Activated CD8-positive, alpha-beta memory T cell treated with anti-CD3 and anti-CD28 coated beads, Interleukin-2, amount 50 U/mL, for 1 hour (primary cell): Measurements from ENCODE around the gene PKIG.
"Not testable (repeated sequence)": the region's sequence is repeated elsewhere in the genome, so short reads cannot be mapped to it uniquely, and the experiment has no call there.

Experiments used
- DNase-seq: peaks from one replicate; pipeline ENCODE4 v3.0.0-alpha.2; 2020; ENCODE audit errors: extremely low read depth

PKIG gene

DNA sequence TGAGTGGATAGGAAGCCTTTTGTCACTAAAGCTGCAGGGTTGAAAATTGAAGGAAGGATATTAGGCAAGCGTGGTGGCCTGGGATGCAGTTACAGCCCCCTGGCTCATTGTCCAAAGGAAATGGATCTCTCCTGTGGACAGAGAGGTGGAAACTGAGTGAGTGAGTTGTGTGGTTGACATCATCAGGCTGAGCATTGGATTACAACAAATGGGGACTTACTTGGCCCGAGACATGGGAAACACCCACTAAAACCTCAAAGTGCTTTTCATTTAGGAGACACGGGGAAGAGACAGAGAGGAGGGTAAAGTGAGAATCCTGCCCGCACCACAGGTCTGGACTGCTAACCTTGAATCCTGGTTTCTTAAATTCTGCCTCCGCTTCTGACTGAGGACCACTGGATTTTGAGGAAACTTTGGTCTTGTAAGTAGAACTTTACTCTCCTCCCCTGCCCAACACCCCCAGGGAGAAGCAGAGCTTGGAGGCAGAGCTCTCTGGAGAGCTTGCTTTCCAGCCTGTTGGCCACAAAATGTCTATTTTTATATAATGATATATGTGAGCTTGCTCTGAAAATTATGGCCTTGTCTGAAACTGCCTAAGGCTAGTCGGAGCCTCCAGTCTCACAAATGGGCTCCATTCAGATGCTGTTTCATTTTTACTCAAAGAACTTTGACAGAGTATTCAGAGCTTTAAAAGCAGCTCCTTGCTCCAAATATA, at the start of gene PKIG:
Gene PKIG, plus strand, starts transcription at position 269 of the 715 bp plus-strand sequence. CDS start 31,978 bp downstream, outside the sequence.
- no peak for DNase-seq

DNA sequence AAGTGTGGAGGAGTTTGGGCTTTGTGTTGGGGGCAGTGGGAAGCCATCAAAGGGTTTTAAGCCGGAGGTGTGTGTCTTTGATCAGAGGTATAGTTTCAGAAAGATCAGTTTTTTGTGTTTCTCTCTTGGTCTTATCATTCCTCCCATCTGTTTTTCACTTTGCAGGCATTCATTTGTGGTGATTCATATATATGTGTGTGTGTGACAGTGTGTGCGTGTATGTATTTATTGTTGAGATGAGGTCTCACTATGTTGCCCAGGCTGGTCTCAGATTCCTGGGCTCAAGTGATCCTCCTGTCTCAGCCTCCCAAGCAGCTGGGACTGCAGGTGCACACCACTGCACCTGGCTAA, 49.4 kb upstream of the PKIG start:
- DNase-seq: no peak

DNA sequence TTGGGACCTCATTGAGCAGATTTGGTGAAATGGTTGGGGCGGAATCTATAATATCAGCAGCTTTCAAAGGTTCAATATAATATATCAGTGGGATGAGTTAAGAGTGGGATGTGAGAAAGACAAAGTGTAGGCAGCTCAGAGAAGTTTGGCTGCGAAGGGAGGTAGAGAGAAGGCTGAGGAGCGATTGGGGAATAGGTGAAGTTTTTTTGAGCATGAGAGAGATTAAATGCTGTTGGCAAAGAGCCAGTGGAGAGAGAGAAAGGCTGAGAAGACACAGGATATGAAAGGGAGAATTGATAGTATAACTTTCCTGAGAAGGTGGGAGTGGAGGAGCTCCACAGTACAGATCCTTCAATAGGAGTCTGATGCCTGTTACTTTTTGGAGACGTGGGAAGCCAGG, 48.5 kb upstream of the PKIG start:
- no peak for DNase-seq

DNA sequence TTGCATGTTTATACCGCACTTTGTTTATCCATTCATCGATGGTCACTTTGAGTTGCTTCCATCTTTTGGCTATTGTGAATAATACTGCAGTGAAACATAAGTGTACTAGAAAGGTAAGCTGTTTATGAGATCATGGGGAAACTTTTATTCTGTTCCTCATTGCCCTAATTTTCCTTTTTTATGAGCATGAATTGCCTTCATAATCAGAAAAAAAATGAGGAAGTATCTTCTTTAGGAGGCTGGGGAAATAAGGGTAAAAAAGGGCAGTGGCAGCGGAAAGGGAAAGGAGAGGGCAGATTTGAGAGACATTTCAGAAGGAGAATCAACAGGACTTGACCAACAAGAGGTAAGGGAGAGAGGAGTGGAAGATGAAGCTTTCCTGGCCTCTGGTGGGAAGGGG, 46.2 kb upstream of the PKIG start:
- DNase-seq: no peak

DNA sequence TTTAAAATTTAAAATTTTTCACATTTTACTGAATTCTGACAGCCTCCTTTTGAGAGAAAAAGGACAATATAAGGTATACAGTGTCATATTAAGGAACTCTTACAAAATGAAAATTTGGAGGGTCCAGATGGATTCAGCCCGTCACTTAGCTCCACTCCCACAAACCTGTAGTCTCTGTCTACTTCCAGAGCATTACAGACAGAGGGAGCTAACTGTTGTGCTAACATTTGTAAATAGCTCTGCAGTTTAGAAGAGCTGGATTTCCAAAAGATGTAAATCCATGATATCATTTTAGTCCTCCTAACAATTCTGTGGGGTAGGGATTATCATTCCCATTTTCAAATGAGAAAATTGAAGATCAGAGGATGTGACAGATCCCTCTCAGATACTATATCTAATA, 44.4 kb upstream of the PKIG start:
- DNase-seq: no peak

DNA sequence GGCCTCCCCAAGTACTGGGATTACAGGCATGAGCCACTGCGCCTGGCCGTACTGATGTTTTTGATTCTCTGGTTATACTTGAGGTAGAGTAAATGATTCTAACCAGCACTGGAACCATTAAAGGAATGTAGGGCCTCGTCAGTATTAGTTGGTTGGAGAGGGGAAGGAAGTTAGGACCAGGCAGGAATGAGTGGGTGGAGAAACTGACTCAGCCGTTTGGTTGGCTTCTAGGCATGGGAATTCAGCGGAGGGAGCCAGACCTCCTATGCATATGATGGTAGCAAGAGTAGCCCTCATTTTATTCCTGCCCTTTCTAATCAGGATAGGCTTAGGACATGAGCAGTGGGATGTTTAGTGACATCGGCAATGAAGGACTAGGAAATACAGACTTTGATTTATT, 41.5 kb upstream of the PKIG start:
- DNase-seq: no peak

DNA sequence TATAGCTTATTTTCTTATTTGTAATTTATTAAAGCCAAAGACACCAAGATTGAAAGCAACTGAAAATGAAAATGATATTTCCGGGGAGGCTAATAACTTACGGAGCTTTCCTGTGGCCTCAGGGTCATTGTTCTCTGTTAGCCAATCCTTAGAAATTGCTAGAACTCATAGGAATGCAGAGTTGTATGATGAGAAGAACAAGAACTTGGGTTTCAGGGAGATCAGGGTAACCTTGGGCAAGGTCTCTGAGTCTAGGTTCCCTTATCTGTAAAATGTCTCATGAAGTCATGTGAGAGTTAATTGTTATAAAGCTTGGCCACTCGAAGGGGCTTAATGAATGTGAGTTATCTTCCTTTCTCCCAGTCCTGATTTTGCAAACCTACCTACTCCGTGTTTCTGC, 40.4 kb upstream of the PKIG start:
- DNase-seq: no peak

DNA sequence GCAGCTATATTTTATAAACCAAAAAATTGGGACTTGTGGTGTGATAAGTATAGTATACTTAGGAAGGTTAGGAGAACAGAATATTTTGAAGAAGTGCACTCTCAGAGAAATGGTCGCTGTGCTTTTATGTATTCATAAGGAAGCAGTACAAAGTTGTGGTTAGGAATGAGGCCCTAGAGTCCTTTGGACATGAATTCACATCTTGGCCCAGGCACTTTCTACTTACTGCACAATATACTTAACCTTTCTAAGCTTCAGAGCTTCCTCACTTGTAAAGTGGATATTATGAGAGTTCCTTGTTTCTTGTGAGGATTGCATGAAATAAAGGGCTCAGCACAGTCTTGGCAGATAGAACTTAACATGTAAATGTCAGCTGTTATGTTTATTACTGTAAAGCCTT, 39.5 kb upstream of the PKIG start:
- DNase-seq: no peak

DNA sequence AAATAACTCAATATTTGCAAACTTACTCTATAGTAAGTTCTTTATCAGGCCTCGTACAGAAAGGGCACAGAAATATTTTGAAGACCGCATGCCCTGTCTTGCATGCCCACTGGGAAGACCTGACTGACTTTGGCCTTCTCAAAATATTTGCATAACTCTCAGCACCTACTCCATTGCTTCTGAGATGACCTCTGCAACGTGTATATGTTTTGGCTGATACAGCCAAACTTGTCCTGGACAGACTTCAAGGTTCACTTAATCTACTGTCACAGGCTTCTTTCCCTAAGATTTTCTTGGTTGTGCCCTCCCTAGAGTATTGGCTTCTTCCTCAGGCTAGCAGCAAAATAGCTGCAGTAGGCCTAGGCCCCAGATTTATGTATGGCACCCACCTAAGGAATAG, 39.0 kb upstream of the PKIG start:
- no peak for DNase-seq

DNA sequence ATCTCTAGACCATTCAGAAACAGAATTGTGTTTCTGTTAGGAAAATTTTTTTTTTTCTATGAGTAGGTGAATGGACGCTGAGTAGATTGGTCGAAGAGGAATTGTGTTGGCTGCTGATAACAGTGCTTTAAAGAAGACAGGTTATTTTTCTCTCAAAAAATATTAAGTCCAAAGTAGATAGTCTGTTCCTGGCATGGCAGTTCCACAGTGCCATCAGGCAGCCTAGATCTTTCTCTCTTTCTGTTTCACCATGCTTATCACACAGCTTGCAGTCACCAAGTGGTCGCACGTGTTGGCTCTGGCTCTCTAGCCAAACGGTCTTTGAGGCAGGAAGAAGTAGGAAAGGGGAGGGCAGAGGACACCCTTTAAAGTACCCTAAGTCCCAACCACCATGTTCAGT, 38.1 kb upstream of the PKIG start:
- DNase-seq: no peak

DNA sequence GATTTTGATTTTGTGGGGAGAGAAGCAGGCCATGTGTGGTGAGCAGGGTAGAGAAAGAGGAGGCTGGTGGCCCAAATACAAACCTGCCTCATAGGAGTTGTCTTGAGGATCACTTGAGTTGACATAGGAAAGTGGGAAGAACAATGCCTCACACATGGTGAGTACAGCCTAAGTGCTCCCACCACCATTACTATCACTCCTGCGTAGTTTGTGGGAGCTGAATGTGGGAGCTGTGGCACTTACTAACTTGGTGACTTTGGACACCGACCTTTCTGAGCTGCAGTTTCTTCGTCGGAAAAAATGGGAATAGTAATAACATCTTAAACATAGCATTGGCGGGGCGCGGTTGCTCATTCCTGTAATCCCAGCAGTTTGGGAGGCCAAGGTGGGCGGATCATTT, 35.0 kb upstream of the PKIG start:
- DNase-seq: no peak

DNA sequence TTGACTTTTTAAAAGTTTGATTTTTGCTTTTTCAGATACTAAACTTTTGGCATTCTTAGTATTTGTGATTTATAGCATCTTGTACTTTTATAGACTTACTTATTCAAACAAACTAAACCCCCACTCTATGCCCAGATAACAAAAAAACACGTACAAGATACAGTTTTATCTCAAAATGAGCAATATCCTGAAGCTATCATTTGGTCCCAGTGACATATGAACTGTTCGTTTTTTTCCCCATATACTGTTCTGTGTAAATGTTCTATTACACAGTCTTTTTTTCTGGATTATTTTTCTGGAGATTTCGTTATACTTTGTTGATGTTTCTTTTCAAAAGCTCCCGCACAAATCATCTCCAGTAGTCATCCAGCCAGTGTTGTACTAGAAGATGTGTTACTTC, 33.3 kb upstream of the PKIG start:
- no peak for DNase-seq

DNA sequence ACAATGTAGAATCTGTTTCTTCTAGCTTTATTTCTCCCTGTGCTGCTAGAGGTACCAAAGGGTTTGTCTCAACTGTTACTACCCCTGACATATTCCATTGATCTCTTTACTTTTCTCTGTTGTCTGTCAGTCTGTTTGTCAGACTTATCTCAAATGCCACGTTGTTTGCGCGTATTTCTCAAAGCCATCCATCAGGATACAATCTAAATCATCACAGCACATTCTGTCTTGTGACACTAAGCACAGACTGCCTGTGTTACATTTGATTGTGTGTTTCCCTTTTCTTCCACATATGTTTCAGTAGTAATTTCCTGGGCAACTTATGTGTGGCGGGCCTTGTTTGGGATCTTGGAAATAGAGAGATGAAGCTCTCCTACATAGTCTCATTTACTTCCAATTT, 30.3 kb upstream of the PKIG start:
- no peak for DNase-seq

DNA sequence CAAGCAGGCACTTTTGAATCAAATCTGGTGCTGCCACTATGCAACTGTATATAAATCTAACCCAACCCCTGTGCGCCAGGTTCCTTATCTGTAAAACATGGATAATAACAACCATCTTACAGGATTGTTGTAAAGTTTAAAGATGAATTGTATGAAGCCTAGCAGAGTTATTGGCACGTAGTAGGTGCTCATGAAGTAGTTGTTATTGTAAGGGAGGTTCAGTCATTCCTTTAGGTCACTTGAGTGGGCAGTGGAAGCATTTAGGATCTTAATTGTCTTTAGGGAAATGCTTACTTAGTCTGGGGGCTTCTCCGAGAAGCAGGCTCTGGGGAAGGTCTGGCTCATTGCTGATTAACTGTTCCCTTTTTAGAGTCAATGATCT, 29.8 kb upstream of the PKIG start:
- no peak for DNase-seq

DNA sequence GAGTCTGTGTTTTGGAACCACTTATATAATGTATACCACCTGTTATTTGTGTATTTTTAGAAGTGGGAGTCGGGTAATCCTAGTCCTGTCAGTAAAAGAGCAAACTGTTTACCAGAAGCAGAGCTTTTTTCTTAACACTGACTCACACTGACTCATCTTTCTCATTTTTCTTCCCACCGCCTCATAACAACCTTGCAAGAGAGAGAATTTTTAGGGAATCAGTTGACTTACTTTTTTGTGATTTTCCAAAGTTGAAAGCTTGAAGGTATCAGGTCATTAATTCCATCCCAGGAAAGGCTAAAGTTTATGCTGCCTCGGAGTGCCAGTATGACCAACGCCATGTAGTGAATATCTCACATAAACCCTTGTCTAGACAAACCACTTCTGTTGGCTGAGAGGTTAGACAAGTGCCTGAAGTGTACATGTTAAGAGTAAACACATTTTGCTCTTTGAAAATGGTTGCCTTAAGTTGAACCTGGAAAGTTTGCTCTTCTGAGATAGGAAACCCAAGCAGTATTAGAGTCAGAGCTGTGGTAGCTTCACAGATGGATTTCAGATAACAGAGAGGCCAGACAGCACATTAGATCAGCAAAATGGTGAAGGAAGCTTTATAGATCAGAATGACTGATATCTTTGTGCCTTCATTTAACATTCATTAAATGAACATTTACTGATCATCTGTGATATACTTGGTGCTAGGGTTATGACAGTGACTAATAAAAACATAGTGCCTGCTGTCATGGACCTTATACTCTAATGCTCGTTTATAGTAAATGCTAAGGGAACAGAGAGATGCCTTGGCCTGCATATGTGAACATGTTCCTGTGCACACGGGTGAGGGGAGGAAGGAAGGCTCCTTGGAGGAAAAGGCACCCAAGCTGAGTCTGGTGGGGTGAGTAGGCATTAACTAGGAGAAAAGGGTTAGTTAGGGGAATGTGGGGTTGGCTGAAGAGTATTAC, 29.1 kb upstream of the PKIG start:
- no peak for DNase-seq

DNA sequence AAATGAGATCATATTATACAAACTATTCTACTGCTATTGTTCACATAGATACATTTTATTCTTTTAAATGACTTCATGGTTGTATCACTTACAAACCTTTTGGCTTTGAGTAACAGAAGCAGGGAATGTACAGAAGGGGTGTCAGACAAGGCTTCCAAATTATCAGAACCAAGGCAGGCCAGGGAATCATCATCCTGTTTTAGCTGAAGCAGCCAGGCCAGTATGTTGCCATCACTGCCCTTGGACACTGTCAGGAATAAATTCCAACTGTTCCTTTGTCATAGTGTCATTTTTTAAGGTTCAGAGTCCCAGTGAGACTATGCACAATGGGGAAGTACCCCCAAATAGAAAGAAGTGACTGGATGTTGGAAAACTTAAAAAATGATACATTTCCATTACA, 23.1 kb upstream of the PKIG start:
- no peak for DNase-seq

DNA sequence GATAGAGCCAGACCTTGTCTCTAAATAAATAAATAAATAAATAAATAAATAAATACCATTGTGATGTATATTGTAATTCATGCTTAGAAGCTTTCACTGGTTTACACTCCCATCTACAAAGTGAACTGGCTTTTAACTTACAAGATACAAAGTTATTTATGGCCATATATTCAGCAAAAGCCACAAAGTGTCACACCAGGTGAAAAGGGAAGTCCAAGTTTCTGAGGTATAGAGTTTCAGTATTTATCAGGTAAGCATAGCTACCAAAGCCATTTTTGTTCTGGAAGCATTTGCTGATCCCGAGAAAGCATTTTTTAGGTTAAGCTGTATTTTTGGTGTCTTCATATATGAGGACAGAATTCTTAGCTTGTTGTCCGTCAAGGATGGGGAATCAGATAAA, 22.1 kb upstream of the PKIG start:
- no peak for DNase-seq

DNA sequence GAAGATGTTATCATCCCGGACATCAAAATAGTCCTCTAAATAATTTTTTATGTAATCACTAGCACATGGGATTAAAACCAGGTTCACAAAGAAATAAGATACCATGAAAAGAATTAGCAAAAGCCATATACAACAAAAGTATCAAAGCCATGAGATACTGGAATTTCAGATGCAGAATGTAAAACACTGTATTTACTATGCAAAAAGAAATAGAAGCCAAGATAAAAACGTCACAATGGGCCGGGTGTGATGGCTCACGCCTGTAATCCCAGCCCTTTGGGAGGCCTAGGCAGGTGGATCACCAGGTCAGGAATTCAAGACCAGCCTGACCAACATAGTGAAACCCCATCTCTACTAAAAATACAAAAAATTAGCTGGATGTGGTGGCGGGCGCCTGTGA, 21.6 kb upstream of the PKIG start:
- DNase-seq: not testable (repeated sequence)

DNA sequence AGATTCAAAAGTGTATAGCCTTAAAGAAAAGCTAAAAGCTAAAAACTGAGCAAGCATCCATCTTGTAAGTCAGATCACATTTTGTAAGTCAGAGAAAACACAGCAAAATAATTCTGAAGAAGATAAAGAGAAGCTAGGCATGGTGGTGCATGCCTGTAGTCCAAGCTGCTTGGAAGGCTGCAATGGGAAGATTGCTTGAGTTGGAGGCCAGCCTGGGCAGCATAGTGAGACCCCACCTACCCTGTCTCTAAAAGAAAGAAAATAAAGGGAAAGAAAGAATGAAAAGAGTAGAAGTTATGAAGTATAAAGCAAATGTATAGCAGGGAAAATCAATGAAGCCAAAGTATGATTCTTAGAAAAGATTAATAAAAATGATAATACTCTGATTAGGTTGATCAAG, 20.5 kb upstream of the PKIG start:
- DNase-seq: no peak

DNA sequence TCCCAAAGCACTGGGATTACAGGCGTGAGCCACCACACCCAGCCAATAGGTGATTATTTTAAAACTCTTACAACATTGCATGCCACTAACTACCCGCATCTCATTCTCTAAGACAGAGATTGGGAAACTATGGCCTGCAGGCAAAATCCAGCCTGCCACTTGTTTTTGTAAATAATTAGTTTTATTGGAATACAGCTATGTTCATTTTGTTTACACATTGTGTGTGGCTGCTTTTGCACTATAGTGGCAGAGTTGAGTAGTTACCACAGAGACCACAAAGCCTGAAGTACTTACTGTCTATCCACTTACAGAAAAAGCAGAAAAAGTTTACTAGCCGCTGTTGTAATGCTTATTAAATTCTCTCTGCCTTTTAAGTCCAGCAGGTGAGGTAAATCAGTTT, 16.4 kb upstream of the PKIG start:
- DNase-seq: no peak

DNA sequence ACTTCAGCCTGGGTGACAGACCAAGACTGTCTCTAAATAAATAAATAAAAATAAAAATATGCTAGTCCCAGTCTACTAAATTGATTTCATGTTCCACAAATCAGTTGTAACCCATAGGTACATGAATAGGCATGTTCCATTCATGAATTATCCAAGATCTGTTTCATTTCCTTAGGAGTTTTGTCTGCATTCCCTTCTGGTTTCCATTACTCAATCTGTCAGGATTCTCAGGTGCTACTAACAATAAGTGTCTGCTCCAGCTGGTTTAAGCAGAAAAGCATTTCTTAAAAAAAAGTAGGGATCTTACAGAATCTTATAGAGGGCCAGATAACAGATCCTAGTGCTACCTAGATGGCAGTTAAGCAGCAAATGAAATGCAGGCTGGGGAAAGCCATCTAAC, 15.6 kb upstream of the PKIG start:
- no peak for DNase-seq

DNA sequence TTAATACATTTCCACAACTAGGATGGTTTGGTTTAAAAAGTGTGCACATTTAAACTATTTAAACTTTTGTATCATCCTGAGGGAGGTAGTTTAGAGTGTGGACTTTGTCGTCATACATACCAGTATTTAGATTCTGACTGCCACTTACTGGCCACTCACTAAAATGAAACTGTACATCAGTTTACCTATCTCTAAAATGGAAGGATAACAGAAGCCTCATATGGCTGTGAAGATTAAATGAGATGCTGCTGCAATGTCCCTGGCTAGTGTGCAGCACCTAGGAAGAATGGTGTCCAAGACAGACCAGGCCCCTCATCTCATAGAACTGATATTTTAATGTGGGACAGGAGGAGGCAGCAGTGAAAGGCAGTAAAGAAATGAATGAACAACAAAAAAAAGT, 12.0 kb upstream of the PKIG start:
- DNase-seq: no peak

DNA sequence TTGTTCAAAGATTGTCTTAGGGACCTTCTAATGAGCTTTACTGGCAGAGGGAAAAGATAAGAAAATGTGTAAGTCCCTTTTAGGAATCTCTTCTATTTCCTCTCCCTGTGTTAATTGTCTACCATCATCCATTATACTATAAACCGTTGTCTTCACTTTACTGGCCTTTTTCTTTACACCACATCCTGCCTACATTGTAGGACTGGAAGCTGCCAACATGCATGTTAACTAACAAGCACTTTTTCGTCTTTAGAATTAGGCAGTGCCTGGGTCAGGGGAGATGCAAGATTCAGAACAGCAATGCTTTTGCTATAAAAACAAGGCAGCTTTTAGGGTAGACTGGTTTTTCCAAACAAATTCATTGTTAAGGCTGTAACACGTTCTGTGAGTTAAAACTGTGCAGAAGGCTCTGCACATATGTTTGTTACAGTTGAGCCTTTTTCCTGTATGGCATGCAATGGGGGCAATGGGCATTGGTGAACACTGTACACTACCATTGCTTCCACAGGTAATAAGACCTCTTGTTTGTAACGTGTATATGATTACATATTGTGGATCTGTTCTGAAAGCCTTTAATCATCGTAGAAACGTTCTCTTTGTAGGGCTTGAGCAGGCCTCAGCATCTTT, 10.9 kb upstream of the PKIG start:
- DNase-seq: no peak
